Fibroblast of skin of back (primary cell): ENCODE results near the gene EDC4.
A peak's percentile ranks its signal among the peaks of the same experiment; 100 is the strongest.
"Not testable (repeated sequence)": the region's sequence is repeated elsewhere in the genome, so short reads cannot be mapped to it uniquely, and the experiment has no call there.

Source experiments
- DNase-seq: peaks from one replicate; pipeline ENCODE4 v3.0.0-alpha.2; 2013

Gene EDC4

GRCh38 chr16:67847064-67847861, 25.6 kb upstream of the EDC4 start, which contains the start of gene CENPT:
CENPT (minus strand) TSS chr16:67847693; CDS start chr16:67833859, 13,834 bp downstream.
- DNase-seq: peak; percentile 72

GRCh38 chr16:67848118-67848517, 24.7 kb upstream of the EDC4 start:
- no peak for DNase-seq

GRCh38 chr16:67853670-67854069, 19.2 kb upstream of the EDC4 start:
- no peak for DNase-seq

- DNase-seq: no peak
Observed at GRCh38 chr16:67855789-67856188, 17.1 kb upstream of the EDC4 start.

GRCh38 chr16:67856927-67857546, 15.8 kb upstream of the EDC4 start:
- no peak for DNase-seq

- DNase-seq: peak; percentile 88
Observed at GRCh38 chr16:67857547-67858233, 15.2 kb upstream of the EDC4 start.

- DNase-seq: no peak
Observed at GRCh38 chr16:67858500-67858899, 14.4 kb upstream of the EDC4 start.

GRCh38 chr16:67860589-67861398, 12.1 kb upstream of the EDC4 start:
- DNase-seq: no peak

- DNase-seq: no peak
Observed at GRCh38 chr16:67861877-67862276, 11.0 kb upstream of the EDC4 start.

- DNase-seq: peak; percentile 91
Observed at GRCh38 chr16:67862623-67863583, 9.9 kb upstream of the EDC4 start.

GRCh38 chr16:67864044-67864443, 8.8 kb upstream of the EDC4 start:
- DNase-seq: not testable (repeated sequence)

GRCh38 chr16:67864594-67864993, 8.3 kb upstream of the EDC4 start:
- no peak for DNase-seq

- DNase-seq: no peak
Observed at GRCh38 chr16:67865318-67865717, 7.5 kb upstream of the EDC4 start.

GRCh38 chr16:67868290-67868689, 4.6 kb upstream of the EDC4 start:
- no peak for DNase-seq

- no peak for DNase-seq
Observed at GRCh38 chr16:67869653-67870052, 3.2 kb upstream of the EDC4 start.

GRCh38 chr16:67871256-67871655, 1.6 kb upstream of the EDC4 start:
- no peak for DNase-seq

- no peak for DNase-seq
Observed at GRCh38 chr16:67872131-67872630, 671 bp upstream of the EDC4 start.

GRCh38 chr16:67873435-67874370, 851 bp downstream of the EDC4 start:
- no peak for DNase-seq

- no peak for DNase-seq
Observed at GRCh38 chr16:67874372-67874771, 1.5 kb downstream of the EDC4 start.

GRCh38 chr16:67877064-67877463, 4.2 kb downstream of the EDC4 start:
- no peak for DNase-seq
